Kidney epithelial cell (primary cell): ENCODE measurements around the gene PAPOLG. TPM values are rescaled to one million over a fixed set of nuclear protein-coding genes. Genes with fewer than 3 reads are reported as not detected.
A peak's percentile ranks its signal among the peaks of the same experiment; 100 is the strongest.
"Not testable (repeated sequence)": the region's sequence is repeated elsewhere in the genome, so short reads cannot be mapped to it uniquely, and the experiment has no call there.

ENCODE experiments used
- DNase-seq: peaks from one replicate; pipeline ENCODE4 v3.0.0-alpha.2; 2010; ENCODE audit warnings: low read depth
- H3K27me3 ChIP-seq: 2 replicates; pipeline ENCODE4 v1.6.0; 2011; ENCODE audit warnings: low read length; ENCODE audit not compliant: control insufficient read depth, insufficient read depth
- H3K36me3 ChIP-seq: 2 replicates; pipeline ENCODE4 v1.5.1; 2011; ENCODE audit warnings: low read length; ENCODE audit not compliant: control insufficient read depth, insufficient read depth
- H3K4me3 ChIP-seq: 2 replicates; pipeline ENCODE4 v1.5.1; 2011; ENCODE audit warnings: low read depth, mild to moderate bottlenecking, control low read depth, low read length
- CTCF ChIP-seq: IDR thresholded peaks from 2 replicates; pipeline ENCODE4 v1.5.1; 2011; ENCODE audit warnings: mild to moderate bottlenecking, moderate library complexity, low read length, control low read depth, inconsistent platforms; ENCODE audit not compliant: insufficient read depth, poor library complexity, severe bottlenecking
- total RNA-seq: library from RNA; depleted of rRNA; stranded (reverse); fragments of >200 nt; gene quantifications from 2 replicates; pipeline ENCODE4 v1.2.3, GENCODE V29; 2015

The PAPOLG gene
- total RNA-seq, 1 donor from 2014 or later: 16.0 TPM

- no peak overlapping the region for H3K4me3 ChIP-seq
- TF ChIP-seq CTCF: no peak
- H3K27me3 ChIP-seq: no peaks in the 10 kb centered on the region
- no peaks in the 10 kb centered on the region for H3K36me3 ChIP-seq
- DNase-seq: no peak
Measured at GRCh38 chr2:60804473-60804872, 48.4 kb downstream of the PAPOLG start.

DNA sequence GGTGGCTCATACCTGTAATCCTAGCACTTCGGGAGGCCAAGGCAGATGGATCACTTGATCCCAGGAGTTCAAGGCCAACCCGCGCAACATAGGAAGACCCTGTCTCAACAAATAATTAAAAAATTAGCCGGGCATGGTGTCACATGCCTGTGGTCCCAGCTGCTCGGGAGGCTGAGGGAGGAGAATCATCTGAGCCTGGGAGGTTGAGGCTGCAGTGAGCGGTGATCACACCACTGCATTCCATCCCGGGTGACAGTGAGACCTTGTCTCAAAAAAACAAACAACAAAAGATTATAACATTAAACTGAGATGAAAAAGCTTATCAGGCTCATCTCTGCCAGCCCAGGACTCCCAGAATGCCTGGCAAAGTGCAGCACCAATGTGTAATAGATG is 50.5 kb downstream of the PAPOLG start:
- H3K4me3 ChIP-seq: no peak overlapping the region
- no peaks in the 10 kb centered on the region for H3K36me3 ChIP-seq
- no peak for TF ChIP-seq CTCF
- H3K27me3 ChIP-seq: no peaks in the 10 kb centered on the region
- no peak for DNase-seq

DNA sequence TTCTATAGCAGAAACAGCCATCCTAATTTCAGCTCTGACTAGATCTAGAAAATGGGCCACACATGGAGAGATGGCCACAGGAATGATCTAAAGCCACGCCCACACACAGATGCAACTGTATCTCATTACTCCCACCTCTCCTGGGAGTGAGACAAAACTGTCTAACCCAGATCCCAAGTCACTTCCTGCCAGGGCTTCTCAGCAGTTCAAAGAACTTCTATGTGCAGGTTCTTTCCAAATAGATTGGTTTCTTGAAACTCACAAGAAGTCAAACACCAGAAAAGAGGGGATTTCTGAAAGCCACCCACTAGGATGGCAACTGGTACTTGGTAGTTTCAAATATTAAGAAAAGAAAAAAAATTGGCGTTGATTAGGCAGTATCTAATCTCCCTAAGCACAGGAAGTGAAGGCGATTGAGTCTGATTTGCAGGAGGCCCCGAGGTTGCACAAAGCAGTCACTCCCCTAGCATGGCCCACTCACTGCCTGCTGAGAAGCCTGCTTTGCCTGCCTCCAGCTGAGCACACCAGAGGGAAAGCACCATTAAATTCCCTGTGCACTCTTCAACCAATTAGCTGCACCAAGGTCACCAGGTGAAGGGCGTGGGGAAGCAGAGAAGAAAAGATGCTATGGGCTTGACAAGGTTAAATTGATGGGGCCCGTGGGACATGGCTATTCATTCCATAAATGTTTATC is 51.1 kb downstream of the PAPOLG start:
- peak; percentile 12 for DNase-seq
- Histone ChIP-seq H3K4me3 (no peak overlapping the region), H3K27me3 (no peaks in the 10 kb centered on the region), H3K36me3 (no peaks in the 10 kb centered on the region)
- no peak for TF ChIP-seq CTCF

GRCh38 chr2:60808330-60808801 is 52.3 kb downstream of the PAPOLG start:
- Histone ChIP-seq H3K36me3 (no peaks in the 10 kb centered on the region), H3K4me3 (no peak overlapping the region), H3K27me3 (no peaks in the 10 kb centered on the region)
- TF ChIP-seq CTCF: no peak
- no peak for DNase-seq

DNA sequence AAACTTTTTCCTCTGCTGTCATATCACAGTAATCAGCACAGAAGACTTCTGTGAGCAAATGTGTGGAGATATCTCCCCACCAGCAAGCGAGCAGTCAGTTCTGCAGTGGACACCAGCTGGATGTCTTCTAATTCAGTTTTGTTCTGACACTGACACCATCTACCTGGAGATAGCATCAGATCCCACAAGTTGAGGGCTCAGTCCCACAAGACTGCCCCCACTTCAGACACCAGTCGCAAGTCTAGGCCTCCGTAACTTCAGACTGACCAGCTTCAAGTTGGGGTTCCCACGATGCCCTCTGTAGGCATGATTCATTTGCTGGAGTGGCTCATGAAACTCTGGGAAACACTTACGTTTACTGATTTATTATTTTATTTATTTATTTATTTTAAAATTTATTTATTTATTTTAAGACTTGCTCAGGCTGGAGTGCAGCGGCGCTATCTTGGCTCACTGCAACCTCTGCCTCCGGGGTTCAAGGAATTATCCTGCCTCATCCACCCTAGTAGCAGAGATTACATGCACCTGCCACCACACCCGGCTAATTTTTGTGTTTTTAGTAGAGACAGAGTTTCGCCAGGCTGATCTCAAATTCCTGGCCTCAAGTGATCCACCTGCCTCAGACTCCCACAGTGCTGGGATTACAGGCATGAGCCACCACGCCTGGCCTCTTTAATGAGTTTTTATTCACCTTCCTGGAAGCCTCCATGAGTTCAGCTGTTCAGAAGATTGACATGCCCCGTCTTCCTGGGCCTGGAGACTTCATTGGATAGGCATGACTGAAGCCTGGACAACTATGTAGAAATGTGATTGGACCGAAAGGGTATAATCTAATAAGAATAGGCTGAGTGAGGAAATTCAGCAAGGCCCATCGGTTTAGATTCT is 55.7 kb downstream of the PAPOLG start:
- Histone ChIP-seq H3K36me3 (no peaks in the 10 kb centered on the region), H3K4me3 (no peak overlapping the region), H3K27me3 (no peaks in the 10 kb centered on the region)
- no peak for TF ChIP-seq CTCF
- no peak for DNase-seq

- not testable (repeated sequence) for DNase-seq, H3K4me3 ChIP-seq, H3K36me3 ChIP-seq, H3K27me3 ChIP-seq
Measured at GRCh38 chr2:60817191-60817590, 61.1 kb downstream of the PAPOLG start.
